Keratinocyte (primary cell): Measurements from ENCODE around the gene ARHGAP35.

Experiments used
- CTCF ChIP-seq, 3 experiments: IDR thresholded peaks in 1 of 3; conservative IDR thresholded peaks in 1 of 3; optimal IDR thresholded peaks in 1 of 3; 2 replicates in 2 of 3; 3 replicates in 1 of 3; pipeline versions ENCODE3 to v1.5.1; 2011; ENCODE audit warnings: low read length in 3 of 3, mild to moderate bottlenecking in 3 of 3, moderate library complexity in 2 of 3, control low read depth in 1 of 3, inconsistent platforms in 1 of 3; ENCODE audit not compliant: insufficient read depth in 2 of 3; ENCODE audit errors: extremely low read depth in 1 of 3
- EZH2 ChIP-seq: IDR thresholded peaks from one replicate; pipeline ENCODE4 v1.6.1; 2012; ENCODE audit warnings: inconsistent platforms, mild to moderate bottlenecking, low read length, moderate library complexity

GRCh38 chr19:46862974-46863632, 2.3 kb downstream of the ARHGAP35 start:
- TF ChIP-seq CTCF (optimal IDR thresholded peaks at IDR 0.05 in 1 of 3, IDR thresholded peaks at IDR 0.05 in 1 of 3, conservative IDR thresholded peaks at IDR 0.05 in 1 of 3; ENCODE audit: extremely low read depth in 1 of 3, insufficient read depth in 2 of 3, low read length in 3 of 3) = no peak
- TF ChIP-seq EZH2 = no peak
